DOHH2 (cell line): ENCODE results near the gene ZNF462.

Experiments used
- H3F3A ChIP-seq: fragments of 200-600 bp; sonication (generic), shearing (Covaris generic); 2 replicates; pipeline ENCODE4 v1.6.0; 2016; ENCODE audit warnings: antibody characterized with exemption, mild to moderate bottlenecking; ENCODE audit not compliant: control insufficient read depth, insufficient read depth
- H3K27ac ChIP-seq: fragments of 200-600 bp; sonication (generic); 2 replicates; pipeline ENCODE4 v1.5.1; 2014; ENCODE audit warnings: low read depth, mild to moderate bottlenecking, low read length, moderate library complexity
- H3K27me3 ChIP-seq: fragments of 200-600 bp; sonication (generic); 2 replicates; pipeline ENCODE4 v1.6.1; 2014; ENCODE audit warnings: mild to moderate bottlenecking, low read length, mixed read lengths; ENCODE audit not compliant: control insufficient read depth
- H3K36me3 ChIP-seq: fragments of 200-600 bp; sonication (generic); 2 replicates; pipeline ENCODE4 v1.6.1; 2014; ENCODE audit warnings: mild to moderate bottlenecking, low read length, moderate library complexity, mixed read lengths; ENCODE audit not compliant: control insufficient read depth
- H3K4me1 ChIP-seq: fragments of 200-600 bp; sonication (generic); 2 replicates; pipeline ENCODE4 v1.6.1; 2014; ENCODE audit warnings: mild to moderate bottlenecking, low read length, mixed read lengths; ENCODE audit not compliant: control insufficient read depth
- H3K4me2 ChIP-seq: fragments of 200-600 bp; sonication (generic); 2 replicates; pipeline ENCODE4 v1.6.0; 2014; ENCODE audit warnings: mild to moderate bottlenecking, low read length, moderate library complexity
- H3K4me3 ChIP-seq: fragments of 200-600 bp; sonication (generic); 2 replicates; pipeline ENCODE4 v1.5.1; 2014; ENCODE audit warnings: mild to moderate bottlenecking, low read length, mixed read lengths
- H3K79me2 ChIP-seq: fragments of 200-600 bp; sonication (generic); 2 replicates; pipeline ENCODE4 v1.6.1; 2014; ENCODE audit warnings: mild to moderate bottlenecking, low read length, mixed read lengths; ENCODE audit not compliant: control insufficient read depth
- H3K9me2 ChIP-seq: fragments of 200-600 bp; sonication (generic); replicated peaks from 2 replicates; pipeline ENCODE4 v1.6.1; 2014; ENCODE audit warnings: mild to moderate bottlenecking, low read length, mixed read lengths; ENCODE audit not compliant: control insufficient read depth
- H3K9me3 ChIP-seq: fragments of 200-600 bp; sonication (generic); 2 replicates; pipeline ENCODE4 v1.6.1; 2014; ENCODE audit warnings: antibody characterized with exemption, low read length, mixed read lengths; ENCODE audit not compliant: control insufficient read depth, insufficient read depth
- H4K20me1 ChIP-seq: fragments of 200-600 bp; sonication (generic); 2 replicates; pipeline ENCODE4 v1.6.0; 2014; ENCODE audit warnings: low read depth, mild to moderate bottlenecking, antibody characterized with exemption, low read length, moderate library complexity; ENCODE audit not compliant: control insufficient read depth, insufficient read depth
- EZH2phosphoT487 ChIP-seq: fragments of 200-600 bp; sonication (generic); IDR thresholded peaks from 2 replicates; pipeline ENCODE4 v1.6.1; 2017; ENCODE audit warnings: borderline replicate concordance, mild to moderate bottlenecking, antibody characterized with exemption, low read length, moderate library complexity, mixed read lengths
- TF ChIP-seq, protein P1 (sequence below): fragments of 200-600 bp; sonication (generic); IDR thresholded peaks from one replicate; pipeline ENCODE4 v1.5.1; 2014; ENCODE audit warnings: antibody characterized with exemption, mild to moderate bottlenecking, low read depth, low read length; ENCODE audit not compliant: poor library complexity, severe bottlenecking

Gene ZNF462

GRCh38 chr9:106878081-106878837 lies 15.3 kb downstream of the ZNF462 start:
- no peaks in the 10 kb centered on the region for H3K27me3 ChIP-seq
- no peaks in the 10 kb centered on the region for H3K4me1 ChIP-seq
- TF ChIP-seq, protein P1, sequence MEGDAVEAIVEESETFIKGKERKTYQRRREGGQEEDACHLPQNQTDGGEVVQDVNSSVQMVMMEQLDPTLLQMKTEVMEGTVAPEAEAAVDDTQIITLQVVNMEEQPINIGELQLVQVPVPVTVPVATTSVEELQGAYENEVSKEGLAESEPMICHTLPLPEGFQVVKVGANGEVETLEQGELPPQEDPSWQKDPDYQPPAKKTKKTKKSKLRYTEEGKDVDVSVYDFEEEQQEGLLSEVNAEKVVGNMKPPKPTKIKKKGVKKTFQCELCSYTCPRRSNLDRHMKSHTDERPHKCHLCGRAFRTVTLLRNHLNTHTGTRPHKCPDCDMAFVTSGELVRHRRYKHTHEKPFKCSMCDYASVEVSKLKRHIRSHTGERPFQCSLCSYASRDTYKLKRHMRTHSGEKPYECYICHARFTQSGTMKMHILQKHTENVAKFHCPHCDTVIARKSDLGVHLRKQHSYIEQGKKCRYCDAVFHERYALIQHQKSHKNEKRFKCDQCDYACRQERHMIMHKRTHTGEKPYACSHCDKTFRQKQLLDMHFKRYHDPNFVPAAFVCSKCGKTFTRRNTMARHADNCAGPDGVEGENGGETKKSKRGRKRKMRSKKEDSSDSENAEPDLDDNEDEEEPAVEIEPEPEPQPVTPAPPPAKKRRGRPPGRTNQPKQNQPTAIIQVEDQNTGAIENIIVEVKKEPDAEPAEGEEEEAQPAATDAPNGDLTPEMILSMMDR: no peak
- TF ChIP-seq EZH2phosphoT487: no peak
- H3K4me3 ChIP-seq: no peak overlapping the region
- no peaks in the 10 kb centered on the region for H4K20me1 ChIP-seq
- H3K79me2 ChIP-seq: no peaks in the 10 kb centered on the region
- no peaks in the 10 kb centered on the region for H3K36me3 ChIP-seq
- no peak overlapping the region for H3K27ac ChIP-seq
- no peak overlapping the region for H3K4me2 ChIP-seq
- no peaks in the 10 kb centered on the region for H3K9me3 ChIP-seq
- H3K9me2 ChIP-seq: no peaks in the 10 kb centered on the region
- no peaks in the 10 kb centered on the region for H3F3A ChIP-seq

DNA sequence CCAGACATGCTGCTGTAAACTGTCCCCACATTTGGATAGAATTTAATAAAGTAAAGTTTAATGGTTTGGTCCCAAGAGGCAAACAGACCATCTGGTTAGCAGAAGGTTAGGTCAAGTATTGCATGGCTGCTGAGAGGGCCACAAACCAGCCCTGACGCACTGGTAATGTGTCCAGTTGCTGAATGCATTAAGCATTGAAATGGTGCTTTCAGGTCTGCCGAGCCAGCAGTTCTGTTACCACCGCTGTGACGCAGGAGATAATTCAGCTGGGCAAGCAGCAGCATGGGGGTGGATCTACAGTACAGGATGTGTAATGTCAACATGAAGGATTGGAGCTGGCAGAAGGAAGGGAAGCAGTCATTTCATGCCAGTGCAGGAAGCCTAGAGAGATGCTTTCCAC lies 16.0 kb downstream of the ZNF462 start:
- H3K4me3 ChIP-seq: no peak overlapping the region
- H3K27ac ChIP-seq: no peak overlapping the region
- H3K9me2 ChIP-seq: no peaks in the 10 kb centered on the region
- no peaks in the 10 kb centered on the region for H3K36me3 ChIP-seq
- no peaks in the 10 kb centered on the region for H3K27me3 ChIP-seq
- H3K4me1 ChIP-seq: no peaks in the 10 kb centered on the region
- TF ChIP-seq, protein P1: no peak
- no peak for TF ChIP-seq EZH2phosphoT487
- H3K4me2 ChIP-seq: no peak overlapping the region
- no peaks in the 10 kb centered on the region for H3F3A ChIP-seq
- no peaks in the 10 kb centered on the region for H3K79me2 ChIP-seq
- no peaks in the 10 kb centered on the region for H4K20me1 ChIP-seq
- no peaks in the 10 kb centered on the region for H3K9me3 ChIP-seq

- H3K9me2 ChIP-seq: no peaks in the 10 kb centered on the region
- no peak for TF ChIP-seq EZH2phosphoT487
- TF ChIP-seq, protein P1: no peak
- H3K27ac ChIP-seq: no peak overlapping the region
- no peaks in the 10 kb centered on the region for H3K79me2 ChIP-seq
- H3F3A ChIP-seq: no peaks in the 10 kb centered on the region
- no peaks in the 10 kb centered on the region for H4K20me1 ChIP-seq
- H3K27me3 ChIP-seq: no peaks in the 10 kb centered on the region
- H3K36me3 ChIP-seq: no peaks in the 10 kb centered on the region
- H3K9me3 ChIP-seq: no peaks in the 10 kb centered on the region
- H3K4me1 ChIP-seq: no peaks in the 10 kb centered on the region
- no peak overlapping the region for H3K4me3 ChIP-seq
- no peak overlapping the region for H3K4me2 ChIP-seq
Measured at GRCh38 chr9:106879439-106879882, 16.5 kb downstream of the ZNF462 start.
